ENCODE results near the gene B3GNT8. TPM values are rescaled to one million over a fixed set of nuclear protein-coding genes. Genes with fewer than 3 reads are reported as not detected.

Gene B3GNT8
- polyA plus RNA-seq, 1 donor from 2014 or later = not detected

DNA sequence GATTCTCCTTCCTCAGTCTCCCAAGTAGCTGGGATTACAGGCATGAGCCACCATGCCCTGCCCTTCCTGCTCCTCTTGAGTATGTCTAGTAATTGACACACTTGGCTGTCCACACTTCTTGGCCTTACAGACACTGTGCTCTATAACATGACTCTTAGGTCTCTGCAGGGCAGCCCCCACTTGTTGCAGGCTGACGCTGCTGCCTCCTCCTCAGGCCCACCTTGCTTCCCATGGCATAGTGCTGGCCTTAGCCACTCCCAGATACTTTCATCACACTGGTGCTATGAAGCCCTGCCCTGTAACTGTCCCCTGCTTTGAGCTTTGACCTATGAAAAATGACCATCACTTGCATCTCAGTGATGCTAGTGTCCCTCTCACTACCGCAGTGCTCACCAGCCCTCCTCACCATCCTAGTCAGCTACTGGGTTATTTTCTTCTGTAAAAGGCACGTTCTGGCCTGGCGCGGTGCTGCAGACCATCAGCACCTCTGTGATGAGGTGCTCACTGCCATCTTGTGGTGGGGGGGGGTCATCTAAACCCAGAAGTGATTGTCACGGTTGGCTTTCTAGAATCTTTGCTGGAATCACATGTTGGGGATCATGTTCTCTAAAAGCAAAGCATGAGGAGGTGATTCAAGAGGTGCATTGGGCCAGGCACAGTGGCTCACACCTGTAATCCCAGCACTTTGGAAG is 25.6 kb upstream of the B3GNT8 start:
- H3K36me3 ChIP-seq (ENCODE audit: insufficient read depth, low read length) = no peaks in the 10 kb centered on the region
- no peaks in the 10 kb centered on the region for H3K79me2 ChIP-seq (replicated peaks; ENCODE audit: insufficient read depth, low read length)
- H3K27me3 ChIP-seq (ENCODE audit: insufficient read depth, low read depth, low read length) = no peaks in the 10 kb centered on the region
- TF ChIP-seq RAD21 (conservative IDR thresholded peaks at IDR 0.05) (no peak), SMC3 (conservative IDR thresholded peaks at IDR 0.05; ENCODE audit: poor library complexity) (no peak), TAF1 (IDR thresholded peaks at IDR 0.05; ENCODE audit: low read depth) (no peak), POLR2AphosphoS5 (IDR thresholded peaks at IDR 0.05) (no peak), MXI1 (conservative IDR thresholded peaks at IDR 0.05; ENCODE audit: poor library complexity, severe bottlenecking) (no peak), EP300 (conservative IDR thresholded peaks at IDR 0.05; ENCODE audit: poor library complexity, severe bottlenecking) (no peak), EZH2 (IDR thresholded peaks at IDR 0.05; ENCODE audit: borderline replicate concordance, insufficient read depth, low read length, poor library complexity, severe bottlenecking) (no peak)
- TF ChIP-seq, protein P1, sequence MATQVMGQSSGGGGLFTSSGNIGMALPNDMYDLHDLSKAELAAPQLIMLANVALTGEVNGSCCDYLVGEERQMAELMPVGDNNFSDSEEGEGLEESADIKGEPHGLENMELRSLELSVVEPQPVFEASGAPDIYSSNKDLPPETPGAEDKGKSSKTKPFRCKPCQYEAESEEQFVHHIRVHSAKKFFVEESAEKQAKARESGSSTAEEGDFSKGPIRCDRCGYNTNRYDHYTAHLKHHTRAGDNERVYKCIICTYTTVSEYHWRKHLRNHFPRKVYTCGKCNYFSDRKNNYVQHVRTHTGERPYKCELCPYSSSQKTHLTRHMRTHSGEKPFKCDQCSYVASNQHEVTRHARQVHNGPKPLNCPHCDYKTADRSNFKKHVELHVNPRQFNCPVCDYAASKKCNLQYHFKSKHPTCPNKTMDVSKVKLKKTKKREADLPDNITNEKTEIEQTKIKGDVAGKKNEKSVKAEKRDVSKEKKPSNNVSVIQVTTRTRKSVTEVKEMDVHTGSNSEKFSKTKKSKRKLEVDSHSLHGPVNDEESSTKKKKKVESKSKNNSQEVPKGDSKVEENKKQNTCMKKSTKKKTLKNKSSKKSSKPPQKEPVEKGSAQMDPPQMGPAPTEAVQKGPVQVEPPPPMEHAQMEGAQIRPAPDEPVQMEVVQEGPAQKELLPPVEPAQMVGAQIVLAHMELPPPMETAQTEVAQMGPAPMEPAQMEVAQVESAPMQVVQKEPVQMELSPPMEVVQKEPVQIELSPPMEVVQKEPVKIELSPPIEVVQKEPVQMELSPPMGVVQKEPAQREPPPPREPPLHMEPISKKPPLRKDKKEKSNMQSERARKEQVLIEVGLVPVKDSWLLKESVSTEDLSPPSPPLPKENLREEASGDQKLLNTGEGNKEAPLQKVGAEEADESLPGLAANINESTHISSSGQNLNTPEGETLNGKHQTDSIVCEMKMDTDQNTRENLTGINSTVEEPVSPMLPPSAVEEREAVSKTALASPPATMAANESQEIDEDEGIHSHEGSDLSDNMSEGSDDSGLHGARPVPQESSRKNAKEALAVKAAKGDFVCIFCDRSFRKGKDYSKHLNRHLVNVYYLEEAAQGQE (IDR thresholded peaks at IDR 0.05; ENCODE audit: borderline replicate concordance) = no peak
- TF ChIP-seq, protein P2, sequence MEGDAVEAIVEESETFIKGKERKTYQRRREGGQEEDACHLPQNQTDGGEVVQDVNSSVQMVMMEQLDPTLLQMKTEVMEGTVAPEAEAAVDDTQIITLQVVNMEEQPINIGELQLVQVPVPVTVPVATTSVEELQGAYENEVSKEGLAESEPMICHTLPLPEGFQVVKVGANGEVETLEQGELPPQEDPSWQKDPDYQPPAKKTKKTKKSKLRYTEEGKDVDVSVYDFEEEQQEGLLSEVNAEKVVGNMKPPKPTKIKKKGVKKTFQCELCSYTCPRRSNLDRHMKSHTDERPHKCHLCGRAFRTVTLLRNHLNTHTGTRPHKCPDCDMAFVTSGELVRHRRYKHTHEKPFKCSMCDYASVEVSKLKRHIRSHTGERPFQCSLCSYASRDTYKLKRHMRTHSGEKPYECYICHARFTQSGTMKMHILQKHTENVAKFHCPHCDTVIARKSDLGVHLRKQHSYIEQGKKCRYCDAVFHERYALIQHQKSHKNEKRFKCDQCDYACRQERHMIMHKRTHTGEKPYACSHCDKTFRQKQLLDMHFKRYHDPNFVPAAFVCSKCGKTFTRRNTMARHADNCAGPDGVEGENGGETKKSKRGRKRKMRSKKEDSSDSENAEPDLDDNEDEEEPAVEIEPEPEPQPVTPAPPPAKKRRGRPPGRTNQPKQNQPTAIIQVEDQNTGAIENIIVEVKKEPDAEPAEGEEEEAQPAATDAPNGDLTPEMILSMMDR (IDR thresholded peaks at IDR 0.05; ENCODE audit: poor library complexity, severe bottlenecking) = no peak
- no peak overlapping the region for H2AFZ ChIP-seq (ENCODE audit: low read depth, low read length)
- no peak overlapping the region for H3K4me2 ChIP-seq (ENCODE audit: low read length)
- no peaks in the 10 kb centered on the region for H3K9me3 ChIP-seq (ENCODE audit: low read length)
- H3F3A ChIP-seq (ENCODE audit: insufficient read depth, low read length, poor library complexity, severe bottlenecking) = no peaks in the 10 kb centered on the region
- H3K4me3 ChIP-seq (ENCODE audit: low read length) = no peak overlapping the region
- H3K9me2 ChIP-seq (ENCODE audit: insufficient read depth, low read length) = no peaks in the 10 kb centered on the region
- no peak overlapping the region for H3K9ac ChIP-seq (ENCODE audit: low read length)
- no peak overlapping the region for H3K27ac ChIP-seq (ENCODE audit: low read length)
- H4K20me1 ChIP-seq (ENCODE audit: insufficient read depth) = no peaks in the 10 kb centered on the region

DNA sequence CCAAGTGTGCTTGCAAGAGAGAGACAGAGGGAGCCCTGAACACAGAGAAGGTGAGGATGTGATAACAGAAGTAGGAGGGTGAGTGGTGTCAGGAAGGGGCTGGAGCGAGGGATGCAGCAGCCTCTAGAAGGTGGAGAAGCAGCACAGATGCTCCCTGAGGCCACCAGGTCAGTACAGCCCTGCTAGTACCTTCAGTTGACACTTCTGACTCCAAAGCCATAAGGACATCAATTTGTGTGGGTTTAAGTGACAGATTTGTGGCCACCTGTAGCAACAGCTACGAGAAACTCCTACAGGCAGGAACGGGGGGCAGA is 22.6 kb upstream of the B3GNT8 start:
- H3F3A ChIP-seq (ENCODE audit: insufficient read depth, low read length, poor library complexity, severe bottlenecking) = no peaks in the 10 kb centered on the region
- H3K9me3 ChIP-seq (ENCODE audit: low read length) = no peaks in the 10 kb centered on the region
- no peak overlapping the region for H3K27ac ChIP-seq (ENCODE audit: low read length)
- H3K79me2 ChIP-seq (replicated peaks; ENCODE audit: insufficient read depth, low read length) = no peaks in the 10 kb centered on the region
- H3K4me2 ChIP-seq (ENCODE audit: low read length) = no peak overlapping the region
- H2AFZ ChIP-seq (ENCODE audit: low read depth, low read length) = no peak overlapping the region
- no peaks in the 10 kb centered on the region for H4K20me1 ChIP-seq (ENCODE audit: insufficient read depth)
- no peaks in the 10 kb centered on the region for H3K36me3 ChIP-seq (ENCODE audit: insufficient read depth, low read length)
- TF ChIP-seq, protein P2 (IDR thresholded peaks at IDR 0.05; ENCODE audit: poor library complexity, severe bottlenecking) = no peak
- TF ChIP-seq MXI1 (conservative IDR thresholded peaks at IDR 0.05; ENCODE audit: poor library complexity, severe bottlenecking) = no peak
- TF ChIP-seq SMC3 (conservative IDR thresholded peaks at IDR 0.05; ENCODE audit: poor library complexity) = no peak
- H3K27me3 ChIP-seq (ENCODE audit: insufficient read depth, low read depth, low read length) = peaks cover 3% of the 10 kb centered on the region
- H3K4me3 ChIP-seq (ENCODE audit: low read length) = no peak overlapping the region
- H3K9me2 ChIP-seq (ENCODE audit: insufficient read depth, low read length) = no peaks in the 10 kb centered on the region
- H3K9ac ChIP-seq (ENCODE audit: low read length) = no peak overlapping the region

Measured in neural cell (in vitro differentiated cells).